Heart left ventricle (tissue), 16 donors: ENCODE data around the gene SEZ6L. TPM values are rescaled to one million over a fixed set of nuclear protein-coding genes. Genes with fewer than 3 reads are reported as not detected.

ENCODE experiments used
- ATAC-seq, 4 donors: fragments of 200-7000 bp; cut with Tn5 transposase; one replicate each; pipeline ENCODE4 v1.9.1; 2020 to 2022; ENCODE audit warnings: moderate library complexity in 4 of 4, mild to moderate bottlenecking in 3 of 4, moderate number of reproducible peaks in 1 of 4
- DNase-seq, 5 donors: peaks; one replicate each; pipeline ENCODE4 v3.0.0-alpha.2; 2020
- H3K27ac ChIP-seq, 12 donors: fragments of 200-600 bp; sonication (generic) in 4 of 12; one replicate each; pipeline versions ENCODE4 v1.5.0 to v1.8.0; 2016 to 2022; ENCODE audit warnings: mild to moderate bottlenecking in 2 of 12
- H3K27me3 ChIP-seq, 9 donors: fragments of 200-600 bp; sonication (generic) in 2 of 9; one replicate each; pipeline versions ENCODE4 v1.5.1 to v1.8.0; 2016 to 2022; ENCODE audit warnings: mild to moderate bottlenecking in 3 of 9
- H3K36me3 ChIP-seq, 9 donors: fragments of 200-600 bp; sonication (generic) in 2 of 9; one replicate each; pipeline versions ENCODE4 v1.5.0 to v1.8.0; 2018 to 2022; ENCODE audit warnings: mild to moderate bottlenecking in 2 of 9
- H3K4me1 ChIP-seq, 12 donors: fragments of 200-600 bp; sonication (generic) in 4 of 12; one replicate each; pipeline versions ENCODE4 v1.5.0 to v1.8.0; 2016 to 2022; ENCODE audit warnings: mild to moderate bottlenecking in 3 of 12
- H3K4me3 ChIP-seq, 12 donors: fragments of 200-600 bp; sonication (generic) in 4 of 12; one replicate each; pipeline versions ENCODE4 v1.5.0 to v1.8.0; 2017 to 2022; ENCODE audit warnings: mild to moderate bottlenecking in 9 of 12, moderate library complexity in 4 of 12
- H3K9me3 ChIP-seq, 12 donors: fragments of 200-600 bp; sonication (generic) in 4 of 12; one replicate each; pipeline versions ENCODE4 v1.5.0 to v1.8.0; 2016 to 2022; ENCODE audit warnings: mild to moderate bottlenecking in 1 of 12
- CTCF ChIP-seq, 12 donors: fragments of 200-600 bp; sonication (generic) in 4 of 12; IDR thresholded peaks; one replicate each; pipeline versions ENCODE4 v1.5.0 to v1.8.0; 2018 to 2022; ENCODE audit warnings: antibody characterized with exemption in 12 of 12, mild to moderate bottlenecking in 5 of 12
- POLR2A ChIP-seq, 2 donors: fragments of 450-650 bp; IDR thresholded peaks; one replicate each; pipeline ENCODE4 v1.6.1; 2017; ENCODE audit warnings: antibody characterized with exemption in 2 of 2, mild to moderate bottlenecking in 2 of 2, moderate library complexity in 2 of 2
- WGBS, 4 donors: extraction: QIAGEN DNeasy Blood & Tissue Kit in 2 of 4; methylation state at CpG; one replicate each; pipeline versions ENCODE4 v1.1.5 to v1.1.7; 2013 to 2018; 5-methylcytosine and 5-hydroxymethylcytosine counted together
- intact Hi-C, 10 donors: fragments of 100-400 bp; cut with DNase I; formaldehyde crosslinking; loops; one replicate each; pipeline versions ENCODE4 v1.11.1 to v1.14.2; 2022
- polyA plus RNA-seq, 2 donors: library from polyadenylated mRNA; stranded (reverse); fragments of 200-250 nt; gene quantifications; one replicate each; pipeline ENCODE4 v1.2.3, GENCODE V29; 2013
- total RNA-seq, 9 donors: library from RNA; depleted of rRNA in 2 of 9; stranded (reverse); fragments of >200 nt in 2 of 9; fragmentation: NEBNext Ultra II Directional in 3 of 9; extraction: Animal tissue kit (Norgen Biotek cat#: 25700) in 3 of 9; gene quantifications; one replicate each; pipeline versions ENCODE4 v1.1.0 to v1.2.4, GENCODE V29; 2016 to 2023
- donor health status: ischemic (EF 13 %, LVEDD 7.1; RV severe dilation, severe dysfunction).
- donor health status: healthy with polysubstance abuse.
- donor health status: DM: no; HTN: yes; CAD: no.
- donor health status: DM: no; HTN: no; CAD: no.
- donor health status: ischemic (EF 25% LVEDD 6.9; RV normal size, moderate dysfunction).
- donor health status: ischemic (EF 25% LVEDD 5.7; RV mildly dilated, moderate dysfunction).
- donor health status: healthy.
- donor health status: DM: yes; HTN: yes; CAD: no.
- donor health status: ischemic (EF 35%, LVEDD 5.7; RV mildly dilated, moderate dysfunction).
- donor health status: nonischemic (EF 11% LVEDD 7.7; RV severe dilation, severe dysfunction).
- donor health status: DM: yes; HTN: yes; CAD: no.
- donor health status: PGD.
- donor health status: ischemic (EF 29% LVEDD 5.4; RV normal size, mild dysfunction).
- donor health status: nonischemic (EF 23%, LVEDD 6.1; RV moderate dilation, normal function).

SEZ6L gene
- total and polyA plus RNA-seq, 11 donors, result 0.04 to 1.6 (median 0.17) TPM; not detected in 2

- Histone ChIP-seq H3K4me3 (peak overlapping the region in 4 of 12 donors; percentile 46 to 62 (median 54)), H3K27me3 (peaks cover 3 to 82% (median 42%) of the 10 kb centered on the region in 9 donors), H3K27ac (no peak overlapping the region), H3K36me3 (no peaks in the 10 kb centered on the region), H3K4me1 (peaks cover 0 to 18% (median 6%) of the 10 kb centered on the region in 12 donors), H3K9me3 (no peaks in the 10 kb centered on the region)
- 37 to 57% (median 46%) methylated on average over 9 of the region's 9 CpGs for WGBS, 4 donors
- intact Hi-C loops, result loop anchor here in 1 of 10 donors (10.0 kb wide), 1 partner anchor 64 kb away; no protein-coding TSS in a partner anchor
- DNase-seq (no peak), ATAC-seq (no peak)
- TF ChIP-seq POLR2A (IDR thresholded peaks at IDR 0.05) (no peak), CTCF (IDR thresholded peaks at IDR 0.05) (no peak)
Observed at GRCh38 chr22:26168330-26168851, 871 bp upstream of the SEZ6L start.

DNA sequence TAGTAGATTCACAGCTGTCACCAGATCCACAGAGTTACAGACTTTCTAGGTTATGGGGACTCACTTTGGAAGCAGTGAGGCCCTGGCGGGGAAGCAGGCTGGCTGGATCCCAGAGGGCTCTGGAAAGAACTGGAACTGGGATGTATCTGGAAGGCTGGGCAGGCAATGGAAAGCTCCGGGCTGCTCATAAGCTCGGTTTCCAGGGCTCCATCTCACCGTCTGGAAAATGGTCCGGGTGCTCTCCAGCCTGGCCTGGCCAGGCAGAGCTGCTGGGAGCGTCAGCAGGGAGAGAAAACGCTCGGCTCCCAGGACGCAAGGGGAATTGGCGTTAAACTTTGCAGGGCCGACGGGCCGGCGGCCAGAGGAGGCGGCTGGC, 335 bp upstream of the SEZ6L start:
- H3K4me1 ChIP-seq, result peaks cover 0 to 18% (median 6%) of the 10 kb centered on the region in 12 donors
- no peaks in the 10 kb centered on the region for H3K9me3 ChIP-seq
- H3K27ac ChIP-seq, result no peak overlapping the region
- no peaks in the 10 kb centered on the region for H3K36me3 ChIP-seq
- H3K27me3 ChIP-seq, result peaks cover 3 to 82% (median 44%) of the 10 kb centered on the region in 9 donors
- WGBS, 4 donors, result 2 to 5% (median 2%) methylated on average over 15 of the region's 15 CpGs
- peak overlapping the region in 11 of 12 donors; percentile 14 to 62 (median 50) for H3K4me3 ChIP-seq
- intact Hi-C loops, result loop anchor here in 1 of 10 donors (10.0 kb wide), 1 partner anchor 64 kb away; no protein-coding TSS in a partner anchor
- no peak for TF ChIP-seq CTCF (IDR thresholded peaks at IDR 0.05)
- ATAC-seq (peak in 2 of 4 donors; percentile 42 to 64), DNase-seq (peak in 2 of 5 donors; percentile 17 to 26)

GRCh38 chr22:26170112-26170492, 840 bp downstream of the SEZ6L start:
- Histone ChIP-seq H3K27me3 (peaks cover 3 to 89% (median 49%) of the 10 kb centered on the region in 9 donors), H3K27ac (no peak overlapping the region), H3K4me3 (peak overlapping the region in 11 of 12 donors; percentile 14 to 62 (median 50)), H3K9me3 (no peaks in the 10 kb centered on the region), H3K4me1 (peaks cover 0 to 18% (median 6%) of the 10 kb centered on the region in 12 donors), H3K36me3 (no peaks in the 10 kb centered on the region)
- WGBS, 4 donors, result 1 to 4% (median 2%) methylated on average over 11 of the region's 11 CpGs
- ATAC-seq (no peak), DNase-seq (no peak)
- intact Hi-C loops, result loop anchor here in 3 of 10 donors (5.0 to 10.0 kb wide), 2 partner anchors 157 to 165 kb away; no protein-coding TSS in a partner anchor
- no peak for TF ChIP-seq CTCF (IDR thresholded peaks at IDR 0.05)
- TF ChIP-seq POLR2A (IDR thresholded peaks at IDR 0.05), result no peak

DNA sequence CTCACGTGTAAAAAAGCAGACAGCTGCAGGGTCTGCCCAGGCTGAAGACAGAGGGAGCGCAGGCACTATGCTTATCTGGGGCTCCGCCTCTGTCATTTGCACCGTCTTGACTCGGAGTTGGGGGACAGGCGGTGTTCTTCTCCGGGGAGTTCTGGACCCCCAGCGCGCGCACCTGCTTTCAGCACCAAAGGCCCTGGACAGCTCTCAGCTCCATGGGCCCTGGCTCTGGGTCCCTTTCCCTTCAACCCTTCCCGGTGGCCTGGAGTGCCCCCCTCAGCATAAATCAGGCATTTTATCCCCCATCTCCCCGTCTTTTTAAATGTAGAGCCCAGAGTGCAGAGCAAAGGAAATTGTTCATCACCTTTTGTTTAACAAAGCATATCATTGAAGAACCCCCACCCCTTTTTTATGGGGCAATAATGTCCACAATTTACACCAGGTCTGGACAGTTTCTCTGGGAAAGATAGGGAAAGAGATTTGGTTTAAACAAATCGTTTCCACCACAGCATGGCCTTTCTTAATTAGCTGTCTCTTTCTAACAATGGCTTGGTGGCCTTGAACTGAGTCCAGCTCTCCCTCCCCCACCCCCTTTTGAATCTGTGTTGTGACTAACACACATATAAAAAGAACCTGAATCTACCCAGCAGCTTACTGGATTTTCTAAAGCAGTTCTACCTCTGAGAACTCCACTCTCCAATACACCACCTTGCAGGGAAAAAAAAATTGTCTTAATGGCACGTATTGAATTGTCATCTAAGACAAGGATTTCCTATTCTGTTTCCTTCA, 1.7 kb downstream of the SEZ6L start:
- Histone ChIP-seq H3K27me3 (peaks cover 3 to 89% (median 46%) of the 10 kb centered on the region in 9 donors), H3K27ac (no peak overlapping the region), H3K4me1 (peaks cover 0 to 18% (median 6%) of the 10 kb centered on the region in 12 donors), H3K36me3 (no peaks in the 10 kb centered on the region), H3K9me3 (no peaks in the 10 kb centered on the region), H3K4me3 (peak overlapping the region in 4 of 12 donors; percentile 46 to 62 (median 54))
- WGBS, 4 donors, result 7 to 10% (median 8%) methylated on average over 14 of the region's 14 CpGs
- TF ChIP-seq POLR2A (IDR thresholded peaks at IDR 0.05) (no peak), CTCF (IDR thresholded peaks at IDR 0.05) (peak in 2 of 12 donors; percentile 10 to 14)
- peak in 2 of 5 donors; percentile 18 to 33 for DNase-seq
- intact Hi-C loops, result loop anchor here in 3 of 10 donors (5.0 to 10.0 kb wide), 2 partner anchors 156 to 164 kb away; no protein-coding TSS in a partner anchor
- ATAC-seq, result peak in 3 of 4 donors; percentile 45 to 64 (median 58)
